Measurements from ENCODE around the gene KRTAP13-4.

KRTAP13-4 gene

DNA sequence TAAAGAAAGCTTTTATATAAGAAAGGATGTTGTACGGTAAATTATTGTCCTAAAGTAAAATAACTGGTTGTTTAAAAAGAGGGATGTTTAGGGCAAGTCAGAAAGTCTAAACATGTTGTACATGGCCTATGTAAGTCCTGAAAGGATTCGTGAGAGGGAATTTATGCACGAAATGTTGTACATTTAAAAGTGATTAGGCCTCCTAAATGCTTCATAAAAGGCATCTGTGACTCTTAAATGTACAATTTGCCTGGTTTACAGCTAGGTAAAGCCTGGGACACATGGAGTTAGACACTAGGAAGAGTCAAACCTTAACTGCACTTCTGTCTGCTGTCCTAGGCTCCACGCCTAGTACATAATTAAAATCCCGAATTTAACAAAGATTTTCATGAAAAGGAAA, 14.0 kb upstream of the KRTAP13-4 start:
- no peak overlapping the region for H3K4me3 ChIP-seq (replicated peaks; ENCODE audit: low read depth, low read length)
- H3K27me3 ChIP-seq (replicated peaks; ENCODE audit: control insufficient read depth, insufficient read depth, low read length): no peaks in the 10 kb centered on the region
- no peaks in the 10 kb centered on the region for H3K36me3 ChIP-seq (ENCODE audit: control insufficient read depth, insufficient read depth, low read length)
- TF ChIP-seq, protein P1, sequence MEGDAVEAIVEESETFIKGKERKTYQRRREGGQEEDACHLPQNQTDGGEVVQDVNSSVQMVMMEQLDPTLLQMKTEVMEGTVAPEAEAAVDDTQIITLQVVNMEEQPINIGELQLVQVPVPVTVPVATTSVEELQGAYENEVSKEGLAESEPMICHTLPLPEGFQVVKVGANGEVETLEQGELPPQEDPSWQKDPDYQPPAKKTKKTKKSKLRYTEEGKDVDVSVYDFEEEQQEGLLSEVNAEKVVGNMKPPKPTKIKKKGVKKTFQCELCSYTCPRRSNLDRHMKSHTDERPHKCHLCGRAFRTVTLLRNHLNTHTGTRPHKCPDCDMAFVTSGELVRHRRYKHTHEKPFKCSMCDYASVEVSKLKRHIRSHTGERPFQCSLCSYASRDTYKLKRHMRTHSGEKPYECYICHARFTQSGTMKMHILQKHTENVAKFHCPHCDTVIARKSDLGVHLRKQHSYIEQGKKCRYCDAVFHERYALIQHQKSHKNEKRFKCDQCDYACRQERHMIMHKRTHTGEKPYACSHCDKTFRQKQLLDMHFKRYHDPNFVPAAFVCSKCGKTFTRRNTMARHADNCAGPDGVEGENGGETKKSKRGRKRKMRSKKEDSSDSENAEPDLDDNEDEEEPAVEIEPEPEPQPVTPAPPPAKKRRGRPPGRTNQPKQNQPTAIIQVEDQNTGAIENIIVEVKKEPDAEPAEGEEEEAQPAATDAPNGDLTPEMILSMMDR (IDR thresholded peaks at IDR 0.05; ENCODE audit: insufficient read depth, low read length, poor library complexity, severe bottlenecking): no peak
- no peak for DNase-seq (ENCODE audit: extremely low read depth, insufficient read length)

DNA sequence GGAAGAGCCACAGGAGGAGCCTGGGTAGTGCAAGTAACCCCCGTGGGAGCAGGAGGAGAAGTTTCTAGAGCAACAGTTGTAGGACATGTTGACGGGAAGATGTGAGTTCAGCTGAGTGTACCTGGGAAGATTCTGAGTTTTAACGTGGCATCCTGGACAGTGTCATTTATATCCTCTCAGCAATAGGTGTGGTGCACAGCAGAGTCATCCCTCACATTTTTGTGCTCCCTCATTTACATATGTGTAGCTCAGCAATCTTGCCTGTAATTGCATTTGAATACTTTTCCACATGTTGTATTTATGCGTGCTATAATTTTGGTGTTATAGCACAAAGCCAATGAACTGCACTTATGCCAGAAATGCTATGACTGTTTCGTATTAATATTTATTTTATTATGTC, 4.2 kb upstream of the KRTAP13-4 start, which contains the start of gene KRTAP13-3:
Gene KRTAP13-3, minus strand, starts transcription at position 101 of the 400 bp plus-strand sequence. Its CDS starts 14 bp downstream, at position 87.
- Histone ChIP-seq H3K4me3 (replicated peaks; ENCODE audit: low read depth, low read length) (no peak within 1 kb of the TSS), H3K27me3 (replicated peaks; ENCODE audit: control insufficient read depth, insufficient read depth, low read length) (no peaks in the 10 kb centered on the region), H3K36me3 (ENCODE audit: control insufficient read depth, insufficient read depth, low read length) (no peaks in the 10 kb centered on the region)
- TF ChIP-seq, protein P1 (IDR thresholded peaks at IDR 0.05; ENCODE audit: insufficient read depth, low read length, poor library complexity, severe bottlenecking): no peak
- DNase-seq (ENCODE audit: extremely low read depth, insufficient read length): no peak

DNA sequence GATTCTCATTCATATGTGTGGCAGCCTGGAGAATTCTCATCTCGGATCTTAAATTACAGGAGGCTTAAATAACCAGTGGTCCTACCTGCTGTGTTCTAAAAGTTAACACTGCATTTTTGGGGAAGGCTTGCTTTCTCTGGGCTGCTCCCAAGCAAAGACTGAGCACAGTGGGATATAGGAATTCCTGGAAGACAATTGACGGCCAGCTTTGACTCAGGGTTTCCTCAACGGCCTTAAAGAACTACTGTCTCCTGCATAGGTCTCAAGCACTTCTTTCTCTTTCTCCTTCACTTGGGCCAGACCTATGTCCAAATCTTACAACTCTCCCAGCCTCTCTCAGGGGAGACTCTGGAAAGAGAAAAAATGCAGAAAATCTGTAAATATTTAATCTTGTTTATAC, 3.3 kb upstream of the KRTAP13-4 start:
- DNase-seq (ENCODE audit: extremely low read depth, insufficient read length): no peak
- no peaks in the 10 kb centered on the region for H3K36me3 ChIP-seq (ENCODE audit: control insufficient read depth, insufficient read depth, low read length)
- TF ChIP-seq, protein P1 (IDR thresholded peaks at IDR 0.05; ENCODE audit: insufficient read depth, low read length, poor library complexity, severe bottlenecking): no peak
- no peak overlapping the region for H3K4me3 ChIP-seq (replicated peaks; ENCODE audit: low read depth, low read length)
- H3K27me3 ChIP-seq (replicated peaks; ENCODE audit: control insufficient read depth, insufficient read depth, low read length): no peaks in the 10 kb centered on the region

DNA sequence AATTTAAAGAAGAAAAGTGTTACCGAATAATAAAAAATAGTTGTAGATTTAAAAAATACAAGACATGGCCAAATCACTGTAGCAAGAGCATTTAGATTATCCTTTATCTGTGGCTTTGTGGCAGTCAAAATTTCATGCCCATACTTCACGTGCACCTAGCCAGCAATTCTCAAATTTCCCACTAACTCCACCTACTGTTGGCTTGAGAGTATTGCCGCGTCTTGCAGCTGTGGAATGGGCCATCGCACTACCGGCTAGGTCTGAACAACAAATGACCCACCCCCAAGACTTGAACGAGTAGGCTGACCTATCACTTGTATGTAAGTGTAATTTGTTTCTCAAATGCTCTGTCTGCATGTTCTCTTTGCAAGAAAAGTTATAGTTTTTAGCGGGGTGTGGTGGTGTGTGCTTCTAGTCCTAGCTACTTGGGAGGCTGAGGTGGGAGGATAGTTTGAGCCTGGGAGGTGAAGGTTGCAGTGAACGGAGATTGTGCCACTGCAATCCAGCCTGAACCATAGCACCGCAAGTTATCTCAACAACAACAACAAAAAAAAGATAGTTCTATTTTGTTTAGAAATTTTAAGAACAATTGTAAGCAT, 4.1 kb downstream of the KRTAP13-4 start:
- Histone ChIP-seq H3K4me3 (replicated peaks; ENCODE audit: low read depth, low read length) (no peak overlapping the region), H3K27me3 (replicated peaks; ENCODE audit: control insufficient read depth, insufficient read depth, low read length) (no peaks in the 10 kb centered on the region), H3K36me3 (ENCODE audit: control insufficient read depth, insufficient read depth, low read length) (no peaks in the 10 kb centered on the region)
- DNase-seq (ENCODE audit: extremely low read depth, insufficient read length): no peak
- TF ChIP-seq, protein P1 (IDR thresholded peaks at IDR 0.05; ENCODE audit: insufficient read depth, low read length, poor library complexity, severe bottlenecking): peak; percentile 39

DNA sequence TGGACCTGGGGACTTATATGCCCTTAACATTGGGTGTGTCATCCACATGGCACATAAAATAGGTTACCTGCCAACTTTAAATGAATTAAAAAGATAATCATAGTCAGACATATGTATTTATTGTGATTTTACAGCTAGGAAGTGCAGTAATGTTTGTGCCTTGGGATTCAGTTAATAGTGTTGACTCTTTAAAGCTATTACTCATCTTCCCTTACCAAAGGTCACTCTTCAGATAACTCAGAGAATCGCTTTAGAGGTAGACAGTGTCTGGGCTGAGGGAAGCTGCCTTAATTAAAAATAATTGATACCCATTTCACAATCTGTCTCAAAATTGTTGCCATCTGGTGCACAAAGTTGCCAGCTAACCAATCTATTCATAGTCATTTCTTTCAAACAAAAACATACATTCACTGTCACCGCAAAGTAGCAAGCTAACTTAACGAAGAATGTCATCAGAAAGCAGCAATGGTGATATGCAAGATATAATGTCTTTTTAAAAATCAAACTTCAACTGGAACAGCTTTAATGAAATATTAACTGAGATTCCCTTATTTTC, 7.1 kb downstream of the KRTAP13-4 start:
- H3K4me3 ChIP-seq (replicated peaks; ENCODE audit: low read depth, low read length): no peak overlapping the region
- no peaks in the 10 kb centered on the region for H3K27me3 ChIP-seq (replicated peaks; ENCODE audit: control insufficient read depth, insufficient read depth, low read length)
- DNase-seq (ENCODE audit: extremely low read depth, insufficient read length): no peak
- no peaks in the 10 kb centered on the region for H3K36me3 ChIP-seq (ENCODE audit: control insufficient read depth, insufficient read depth, low read length)
- TF ChIP-seq, protein P1 (IDR thresholded peaks at IDR 0.05; ENCODE audit: insufficient read depth, low read length, poor library complexity, severe bottlenecking): no peak
